ENCODE data around the gene ZNF511. TPM values are rescaled to one million over a fixed set of nuclear protein-coding genes. Genes with fewer than 3 reads are reported as not detected.

The ZNF511 gene
- total and polyA plus RNA-seq, 7 donors = 43.2 to 64.2 (median 48.9) TPM

- peak in 1 of 2 donors; percentile 40 for DNase-seq
- no peak for ATAC-seq
- intact Hi-C loops (cut with DNase I) = no loop called here
- whole genome bisulfite sequencing, 3 donors = 84 to 89% (median 88%) methylated on average over 13 of the region's 13 CpGs
- H3K4me1 ChIP-seq = peaks cover 12% of the 10 kb centered on the region
- no peak for TF ChIP-seq CTCF (IDR thresholded peaks at IDR 0.05)
- H3K4me3 ChIP-seq = no peak overlapping the region
- H3K36me3 ChIP-seq (ENCODE audit: insufficient read depth in 1 of 2, low read depth in 1 of 2) = no peaks in the 10 kb centered on the region
- H3K9me3 ChIP-seq = no peaks in the 10 kb centered on the region
- H3K27me3 ChIP-seq (ENCODE audit: insufficient read depth in 3 of 3, low read length in 2 of 3) = peaks cover 0 to 75% (median 37%) of the 10 kb centered on the region in 3 donors
- H3K27ac ChIP-seq = no peak overlapping the region
Observed at GRCh38 chr10:133339708-133340380, 31.1 kb downstream of the ZNF511 start.

- H3K4me1 ChIP-seq = no peaks in the 10 kb centered on the region
- peaks cover 0 to 72% (median 28%) of the 10 kb centered on the region in 3 donors for H3K27me3 ChIP-seq (ENCODE audit: insufficient read depth in 3 of 3, low read length in 2 of 3)
- WGBS, 3 donors = 79 to 88% (median 84%) methylated on average over 4 of the region's 4 CpGs
- H3K27ac ChIP-seq = no peak overlapping the region
- no peak overlapping the region for H3K4me3 ChIP-seq
- TF ChIP-seq CTCF (IDR thresholded peaks at IDR 0.05) = no peak
- ATAC-seq = no peak
- intact Hi-C loops (cut with DNase I) = no loop called here
- H3K9me3 ChIP-seq = no peaks in the 10 kb centered on the region
- no peaks in the 10 kb centered on the region for H3K36me3 ChIP-seq (ENCODE audit: insufficient read depth in 1 of 2, low read depth in 1 of 2)
- no peak for DNase-seq
Observed at GRCh38 chr10:133341983-133342382, 33.3 kb downstream of the ZNF511 start.

GRCh38 chr10:133342942-133343341, 34.2 kb downstream of the ZNF511 start:
- Histone ChIP-seq H3K36me3 (ENCODE audit: insufficient read depth in 1 of 2, low read depth in 1 of 2) (no peaks in the 10 kb centered on the region), H3K9me3 (no peaks in the 10 kb centered on the region), H3K27me3 (ENCODE audit: insufficient read depth in 3 of 3, low read length in 2 of 3) (peaks cover 0 to 76% (median 22%) of the 10 kb centered on the region in 3 donors), H3K4me3 (no peak overlapping the region), H3K4me1 (no peaks in the 10 kb centered on the region), H3K27ac (no peak overlapping the region)
- TF ChIP-seq CTCF (IDR thresholded peaks at IDR 0.05) = no peak
- intact Hi-C loops (cut with DNase I) = no loop called here
- ATAC-seq = no peak
- WGBS, 3 donors = 72 to 73% (median 73%) methylated on average over 8 of the region's 8 CpGs
- DNase-seq = peak in 1 of 2 donors; percentile 38

GRCh38 chr10:133343558-133343957, 34.8 kb downstream of the ZNF511 start:
- H3K27ac ChIP-seq = no peak overlapping the region
- no peaks in the 10 kb centered on the region for H3K9me3 ChIP-seq
- DNase-seq = no peak
- peaks cover 0 to 79% (median 21%) of the 10 kb centered on the region in 3 donors for H3K27me3 ChIP-seq (ENCODE audit: insufficient read depth in 3 of 3, low read length in 2 of 3)
- WGBS, 3 donors = 54 to 63% (median 61%) methylated on average over 9 of the region's 9 CpGs
- intact Hi-C loops (cut with DNase I) = no loop called here
- ATAC-seq = no peak
- no peak overlapping the region for H3K4me3 ChIP-seq
- H3K4me1 ChIP-seq = no peaks in the 10 kb centered on the region
- no peak for TF ChIP-seq CTCF (IDR thresholded peaks at IDR 0.05)
- no peaks in the 10 kb centered on the region for H3K36me3 ChIP-seq (ENCODE audit: insufficient read depth in 1 of 2, low read depth in 1 of 2)

GRCh38 chr10:133344236-133344635, 35.5 kb downstream of the ZNF511 start:
- no peaks in the 10 kb centered on the region for H3K36me3 ChIP-seq (ENCODE audit: insufficient read depth in 1 of 2, low read depth in 1 of 2)
- no peak overlapping the region for H3K4me3 ChIP-seq
- intact Hi-C loops (cut with DNase I) = no loop called here
- TF ChIP-seq CTCF (IDR thresholded peaks at IDR 0.05) = no peak
- no peaks in the 10 kb centered on the region for H3K4me1 ChIP-seq
- H3K27me3 ChIP-seq (ENCODE audit: insufficient read depth in 3 of 3, low read length in 2 of 3) = peaks cover 0 to 81% (median 19%) of the 10 kb centered on the region in 3 donors
- WGBS, 3 donors = 53 to 67% (median 57%) methylated on average over 5 of the region's 5 CpGs
- no peak overlapping the region for H3K27ac ChIP-seq
- ATAC-seq (no peak), DNase-seq (no peak)
- H3K9me3 ChIP-seq = no peaks in the 10 kb centered on the region
